GM21447 (cell line): ENCODE results near the gene TIAM1.

Experiments used
- ATAC-seq: cut with Tn5 transposase; IDR thresholded peaks from one replicate; pipeline ENCODE4 v1.9.1; 2021; ENCODE audit not compliant: unreplicated experiment

TIAM1 gene

GRCh38 chr21:31140676-31141075 is 203.4 kb downstream of the TIAM1 start:
- ATAC-seq, result no peak

DNA sequence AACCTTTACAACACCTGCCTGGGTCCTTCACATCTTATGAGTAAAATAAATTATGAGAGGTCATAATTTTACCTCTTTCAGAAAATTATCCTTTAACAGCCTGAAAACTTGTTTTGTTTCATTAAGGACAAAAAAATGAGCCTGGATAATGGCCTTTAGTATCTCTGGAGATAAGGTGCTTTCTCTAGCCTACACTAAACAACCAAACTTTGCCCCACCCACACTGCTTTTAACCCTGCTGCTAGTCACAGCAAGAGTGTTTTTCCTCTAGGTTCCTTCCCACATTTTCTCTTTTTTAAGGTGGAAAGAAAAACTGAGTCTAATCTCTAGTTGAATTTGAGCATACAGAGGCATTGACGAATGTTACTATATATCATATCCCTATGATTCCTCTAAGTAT is 204.0 kb downstream of the TIAM1 start:
- ATAC-seq, result no peak

DNA sequence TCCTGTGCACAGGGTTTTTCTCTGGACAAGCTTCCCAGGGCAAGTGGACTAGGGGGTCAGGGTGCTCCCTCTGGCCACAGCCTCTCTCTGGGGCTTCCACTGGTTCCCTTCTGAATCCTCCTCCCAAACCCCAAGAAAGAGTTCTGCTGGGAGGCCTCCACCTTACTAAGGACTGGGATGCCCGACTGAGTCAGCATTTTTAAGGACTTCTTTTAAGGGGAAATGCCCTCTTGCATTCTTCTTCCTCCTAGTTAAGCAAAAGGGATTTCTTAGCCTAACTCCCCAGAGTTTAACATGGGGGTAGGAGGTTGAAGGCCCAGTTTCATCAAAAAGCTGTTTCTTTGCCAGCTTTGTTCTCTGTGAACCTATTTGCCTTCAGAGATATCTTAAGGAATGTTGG is 206.1 kb downstream of the TIAM1 start:
- no peak for ATAC-seq

DNA sequence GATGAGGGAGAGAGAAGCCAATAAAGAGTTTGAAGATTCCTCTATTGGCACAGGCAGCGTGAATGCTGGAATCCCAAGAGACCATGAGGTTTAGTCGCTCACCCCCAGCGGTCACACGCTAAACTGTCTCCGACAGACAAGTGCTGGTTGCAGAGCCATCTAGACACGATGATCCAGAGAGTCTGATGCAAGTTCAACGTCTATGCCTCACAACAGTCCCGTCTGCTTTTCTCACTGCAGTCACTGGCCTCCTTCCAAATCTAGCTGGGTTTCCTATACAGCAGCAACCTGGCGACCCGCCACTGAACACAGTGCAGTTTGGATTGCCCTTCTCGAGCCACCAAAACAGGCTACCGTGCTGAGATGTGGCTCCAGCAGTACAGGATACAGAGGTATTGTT is 207.2 kb downstream of the TIAM1 start:
- no peak for ATAC-seq

GRCh38 chr21:31135531-31136184 is 208.4 kb downstream of the TIAM1 start:
- ATAC-seq, result no peak

GRCh38 chr21:31133243-31133830 is 210.7 kb downstream of the TIAM1 start:
- no peak for ATAC-seq

DNA sequence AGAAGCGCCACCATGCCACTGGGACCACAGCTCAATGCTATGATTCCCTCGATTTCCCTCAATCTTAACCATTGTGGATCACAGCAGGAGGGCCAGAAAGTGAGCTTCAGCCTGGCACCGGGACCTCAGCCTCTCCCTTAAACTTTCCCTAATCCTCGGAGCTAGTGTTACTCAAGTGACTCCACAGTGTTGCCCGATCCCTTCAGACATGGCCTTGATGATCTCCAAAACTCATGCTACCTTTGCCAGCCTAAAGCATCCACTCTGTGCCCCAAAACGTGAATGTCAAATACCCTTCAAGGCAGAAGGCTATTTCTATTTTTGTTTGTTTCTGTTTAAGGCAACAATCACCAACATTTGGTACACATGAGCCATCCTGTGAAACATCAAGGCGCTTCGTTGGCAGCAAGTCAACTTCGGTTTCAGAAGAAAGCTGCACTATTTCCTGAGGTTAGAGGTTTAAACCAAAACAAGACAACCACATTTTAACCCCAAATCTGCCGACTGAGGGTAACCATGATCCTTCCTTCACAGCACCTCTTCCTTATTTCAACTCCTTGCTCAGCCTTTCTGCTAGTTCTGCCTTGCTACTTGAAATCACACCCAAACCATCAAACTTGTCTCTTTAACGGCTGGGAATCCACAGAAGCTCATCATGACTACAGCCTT is 211.4 kb downstream of the TIAM1 start:
- peak; percentile 83 for ATAC-seq

GRCh38 chr21:31130821-31131220 is 213.2 kb downstream of the TIAM1 start:
- ATAC-seq, result no peak

DNA sequence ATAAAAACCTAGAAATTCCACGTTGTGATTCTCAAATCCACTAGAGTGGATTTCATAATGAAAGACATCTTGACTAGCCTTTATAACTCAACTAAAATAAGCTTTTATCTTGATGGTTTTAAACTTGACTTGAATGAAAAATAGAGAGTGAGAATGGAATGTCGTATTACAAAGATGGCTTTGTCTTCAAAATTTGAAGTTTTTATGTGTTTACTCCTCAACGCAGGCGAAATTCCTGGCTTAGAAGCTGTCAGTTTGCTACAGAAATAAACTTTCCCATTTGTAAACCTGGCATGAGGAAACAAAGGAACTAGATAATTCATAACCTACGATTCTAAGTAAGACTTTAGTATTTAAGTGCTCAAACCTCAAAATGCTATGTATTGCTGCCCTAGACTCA is 215.8 kb downstream of the TIAM1 start:
- ATAC-seq, result no peak

GRCh38 chr21:31124010-31124409 is 220.1 kb downstream of the TIAM1 start:
- ATAC-seq, result no peak

DNA sequence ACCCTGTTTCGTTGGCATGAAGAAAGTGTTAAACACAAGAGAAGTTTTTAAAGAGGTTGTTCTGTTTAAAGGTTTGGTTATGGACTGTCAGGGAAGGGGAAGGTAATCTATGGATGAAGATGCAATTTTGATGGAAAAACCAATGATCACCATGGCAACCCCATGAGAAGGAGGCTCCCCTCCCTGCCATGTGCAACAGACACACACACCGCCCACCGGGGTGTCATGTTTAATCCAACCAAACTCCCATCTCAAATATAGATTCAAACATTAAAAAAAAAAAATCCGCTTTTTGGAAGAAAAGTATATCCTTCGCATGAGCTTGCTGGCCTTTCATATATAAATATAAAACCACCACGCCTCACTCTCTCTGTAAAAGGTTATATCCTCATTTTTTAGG is 224.9 kb downstream of the TIAM1 start:
- ATAC-seq, result no peak

- no peak for ATAC-seq
Observed at GRCh38 chr21:31117128-31117916, 226.7 kb downstream of the TIAM1 start.

DNA sequence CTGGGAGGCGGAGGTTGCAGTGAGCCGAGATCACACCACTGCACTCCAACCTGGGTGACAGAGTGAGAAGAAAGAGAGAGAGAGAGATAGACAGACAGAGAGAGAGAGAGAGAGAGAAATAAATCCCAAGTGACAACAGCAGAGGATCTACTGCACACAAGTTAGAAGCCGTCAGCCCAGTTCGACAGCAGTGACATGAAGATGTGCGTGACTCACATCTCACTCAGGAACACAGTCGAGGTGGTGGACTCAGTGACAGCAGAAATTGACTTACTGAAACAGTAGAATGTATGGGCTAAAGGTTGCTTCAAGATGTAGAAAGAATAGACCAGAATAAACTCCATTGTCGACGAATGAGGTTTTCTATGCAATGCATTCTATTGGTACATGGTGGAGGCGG is 228.8 kb downstream of the TIAM1 start:
- ATAC-seq, result no peak

- no peak for ATAC-seq
Observed at GRCh38 chr21:31111093-31111492, 233.0 kb downstream of the TIAM1 start.

DNA sequence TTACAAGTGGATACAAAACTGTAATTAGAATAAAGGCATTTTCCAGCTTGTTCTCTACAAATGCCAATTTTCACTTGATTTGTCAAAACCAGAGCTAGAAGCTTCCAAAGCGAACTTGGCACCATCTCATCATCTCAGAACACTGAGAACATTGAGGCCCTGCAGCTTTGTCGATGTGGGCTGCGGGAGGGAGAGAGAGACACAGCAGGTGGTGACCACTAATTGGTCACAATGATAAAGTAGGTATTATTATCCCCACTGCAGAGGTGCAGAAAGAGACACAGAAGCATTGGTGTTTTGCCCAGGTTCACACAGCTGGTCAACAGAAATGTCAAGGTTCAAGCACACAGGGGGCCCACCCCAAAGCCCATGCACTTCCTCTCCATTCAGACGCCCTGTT is 233.6 kb downstream of the TIAM1 start:
- no peak for ATAC-seq

- ATAC-seq, result peak; percentile 51
Observed at GRCh38 chr21:31107871-31108270, 236.2 kb downstream of the TIAM1 start.

GRCh38 chr21:31107176-31107785 is 236.8 kb downstream of the TIAM1 start:
- ATAC-seq, result no peak

DNA sequence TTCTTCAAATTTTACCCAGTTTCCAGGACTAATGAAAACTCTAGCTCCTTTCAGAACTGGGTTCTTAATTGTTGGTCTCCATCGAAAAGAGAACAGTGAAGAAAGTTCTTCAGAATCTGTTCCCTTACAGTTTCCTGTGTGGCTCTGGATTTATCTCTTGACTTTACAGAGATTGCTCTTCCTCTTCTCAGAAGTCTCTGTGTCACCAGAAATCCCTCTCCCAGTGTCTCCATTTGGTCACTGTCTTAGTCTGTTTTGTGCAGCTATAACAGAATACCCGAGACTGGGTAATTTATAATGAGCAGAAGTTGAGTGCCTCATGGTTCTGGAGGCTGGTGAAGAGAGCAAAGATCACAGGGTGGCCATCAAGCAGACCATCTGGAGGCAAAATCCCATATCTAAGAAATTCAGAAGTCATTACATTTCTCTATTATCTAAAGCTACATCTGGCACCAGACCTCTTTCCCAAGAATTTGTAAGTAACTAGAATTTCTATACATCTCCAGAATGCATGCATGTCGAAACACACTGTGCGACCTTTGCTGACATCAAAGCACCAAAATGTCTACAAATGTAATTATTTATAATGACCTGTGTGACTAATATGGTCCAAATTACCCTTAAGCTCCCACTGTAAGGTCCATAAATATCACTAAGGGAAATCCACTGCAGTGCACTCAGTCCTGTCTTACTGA is 240.3 kb downstream of the TIAM1 start:
- ATAC-seq, result no peak

GRCh38 chr21:31103163-31103562 is 240.9 kb downstream of the TIAM1 start:
- no peak for ATAC-seq

DNA sequence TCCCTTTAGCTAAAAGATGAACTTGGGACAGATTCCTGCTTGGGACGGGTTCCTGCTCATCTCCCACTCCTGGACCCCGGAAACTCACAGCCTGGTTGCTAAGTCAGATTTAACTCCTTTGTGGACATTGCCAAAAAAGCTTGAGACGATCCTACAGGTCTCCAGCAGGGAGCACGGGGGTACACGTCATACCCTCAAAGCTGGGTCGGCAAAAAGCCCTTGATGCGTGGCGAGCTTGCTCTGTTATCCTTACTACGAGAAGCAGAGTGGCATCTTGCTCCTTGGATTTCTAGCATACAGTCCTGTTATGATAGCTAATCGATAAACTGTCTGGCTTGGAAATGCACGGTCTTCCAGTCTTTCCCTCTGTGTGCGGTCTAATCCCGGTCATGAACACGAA is 244.9 kb downstream of the TIAM1 start:
- ATAC-seq, result no peak

DNA sequence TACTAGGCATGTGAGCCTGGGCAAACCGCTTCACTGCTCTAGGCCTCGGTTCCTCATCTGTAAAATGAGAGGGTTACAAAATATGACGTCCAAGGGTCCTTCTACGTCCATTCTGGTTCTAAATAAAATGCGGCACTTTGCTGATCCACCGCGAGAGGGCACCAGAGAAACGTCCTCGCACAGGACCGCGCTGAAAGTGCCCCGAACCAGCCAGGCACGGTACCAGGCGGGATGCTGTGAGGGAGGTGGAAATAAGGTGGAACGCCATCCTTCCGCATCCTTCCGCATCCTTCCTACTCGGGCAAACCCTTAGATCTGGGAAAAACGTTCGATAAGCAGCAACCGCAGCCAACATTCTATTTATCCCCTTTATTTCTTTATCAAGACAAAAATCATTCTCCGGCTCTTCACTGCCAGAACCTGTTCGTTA is 245.5 kb downstream of the TIAM1 start:
- ATAC-seq, result no peak
